PFSK-1 (cell line): ENCODE data around the gene SMIM31.

Source experiments
- FOXP2 ChIP-seq: optimal IDR thresholded peaks from 2 replicates; pipeline ENCODE3; 2011; ENCODE audit warnings: borderline replicate concordance, control low read depth, inconsistent platforms; ENCODE audit not compliant: insufficient read depth; ENCODE audit errors: extremely low read length, extremely low read depth
- POLR2AphosphoS5 ChIP-seq: IDR thresholded peaks from 2 replicates; pipeline ENCODE4 v1.6.1; 2012; ENCODE audit warnings: low read depth, mild to moderate bottlenecking, control low read depth, low read length, moderate library complexity
- SIN3A ChIP-seq: IDR thresholded peaks from 2 replicates; pipeline ENCODE4 v1.6.1; 2012; ENCODE audit warnings: mild to moderate bottlenecking, low read length, moderate library complexity, borderline replicate concordance; ENCODE audit not compliant: insufficient read depth
- TAF1 ChIP-seq: IDR thresholded peaks from 2 replicates; pipeline ENCODE4 v1.6.1; 2012; ENCODE audit warnings: low read length, control low read depth, borderline replicate concordance; ENCODE audit not compliant: insufficient read depth
- TF ChIP-seq, protein P1 (sequence below), 2 experiments: IDR thresholded peaks; 2 replicates each; pipeline versions ENCODE4 v1.6.1 to v1.8.0; 2011 to 2012; ENCODE audit warnings: low read depth in 2 of 2, low read length in 2 of 2, control low read depth in 1 of 2, inconsistent platforms in 1 of 2, mild to moderate bottlenecking in 1 of 2, moderate library complexity in 1 of 2; ENCODE audit not compliant: insufficient read depth in 1 of 2

DNA sequence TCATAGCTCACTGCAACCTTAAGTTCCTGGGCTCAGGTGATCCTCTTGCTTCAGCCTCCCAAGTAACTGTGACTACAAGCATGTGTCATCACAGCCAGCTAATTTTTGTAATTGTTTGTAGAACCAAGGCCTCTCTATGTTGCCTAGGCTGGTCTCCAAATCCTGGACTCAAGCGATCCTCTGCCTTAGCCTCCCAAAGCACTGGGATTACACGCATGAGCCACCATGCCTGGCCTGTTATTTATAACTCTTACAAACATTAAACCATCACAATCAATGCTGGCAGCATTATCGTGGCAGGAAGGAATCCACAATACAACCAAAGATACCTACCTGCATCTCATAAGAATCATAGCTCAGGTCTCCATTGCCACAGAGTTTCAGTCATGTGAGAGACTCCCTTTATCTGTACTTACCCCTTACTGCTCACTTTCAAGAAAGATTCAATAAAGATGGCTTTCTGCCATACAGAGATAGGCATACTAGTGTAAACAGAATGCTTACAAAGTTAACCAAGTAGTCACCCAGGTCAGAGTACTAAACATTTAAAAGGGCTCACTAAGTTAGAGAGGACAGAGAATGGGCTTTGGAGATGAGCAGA, 48.5 kb downstream of the SMIM31 start:
- TF ChIP-seq, protein P1, sequence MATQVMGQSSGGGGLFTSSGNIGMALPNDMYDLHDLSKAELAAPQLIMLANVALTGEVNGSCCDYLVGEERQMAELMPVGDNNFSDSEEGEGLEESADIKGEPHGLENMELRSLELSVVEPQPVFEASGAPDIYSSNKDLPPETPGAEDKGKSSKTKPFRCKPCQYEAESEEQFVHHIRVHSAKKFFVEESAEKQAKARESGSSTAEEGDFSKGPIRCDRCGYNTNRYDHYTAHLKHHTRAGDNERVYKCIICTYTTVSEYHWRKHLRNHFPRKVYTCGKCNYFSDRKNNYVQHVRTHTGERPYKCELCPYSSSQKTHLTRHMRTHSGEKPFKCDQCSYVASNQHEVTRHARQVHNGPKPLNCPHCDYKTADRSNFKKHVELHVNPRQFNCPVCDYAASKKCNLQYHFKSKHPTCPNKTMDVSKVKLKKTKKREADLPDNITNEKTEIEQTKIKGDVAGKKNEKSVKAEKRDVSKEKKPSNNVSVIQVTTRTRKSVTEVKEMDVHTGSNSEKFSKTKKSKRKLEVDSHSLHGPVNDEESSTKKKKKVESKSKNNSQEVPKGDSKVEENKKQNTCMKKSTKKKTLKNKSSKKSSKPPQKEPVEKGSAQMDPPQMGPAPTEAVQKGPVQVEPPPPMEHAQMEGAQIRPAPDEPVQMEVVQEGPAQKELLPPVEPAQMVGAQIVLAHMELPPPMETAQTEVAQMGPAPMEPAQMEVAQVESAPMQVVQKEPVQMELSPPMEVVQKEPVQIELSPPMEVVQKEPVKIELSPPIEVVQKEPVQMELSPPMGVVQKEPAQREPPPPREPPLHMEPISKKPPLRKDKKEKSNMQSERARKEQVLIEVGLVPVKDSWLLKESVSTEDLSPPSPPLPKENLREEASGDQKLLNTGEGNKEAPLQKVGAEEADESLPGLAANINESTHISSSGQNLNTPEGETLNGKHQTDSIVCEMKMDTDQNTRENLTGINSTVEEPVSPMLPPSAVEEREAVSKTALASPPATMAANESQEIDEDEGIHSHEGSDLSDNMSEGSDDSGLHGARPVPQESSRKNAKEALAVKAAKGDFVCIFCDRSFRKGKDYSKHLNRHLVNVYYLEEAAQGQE (IDR thresholded peaks at IDR 0.05; ENCODE audit: insufficient read depth in 1 of 2, low read depth in 2 of 2, low read length in 2 of 2) = no peak
- TF ChIP-seq POLR2AphosphoS5 (no peak), SIN3A (no peak), TAF1 (no peak), FOXP2 (no peak)
